HEK293 (cell line): ENCODE results near the gene PIK3R1.
A peak's percentile ranks its signal among the peaks of the same experiment; 100 is the strongest.

Source experiments
- ZBTB1 ChIP-seq: fragments of 450-650 bp; formaldehyde crosslinking; IDR thresholded peaks from 2 replicates; pipeline ENCODE4 v1.5.1; 2016; ENCODE audit warnings: missing biosample characterization, missing genetic modification characterization
- ZNF549 ChIP-seq: fragments of 450-650 bp; IDR thresholded peaks from 2 replicates; pipeline ENCODE4 v1.5.1; 2018; ENCODE audit warnings: missing biosample characterization, missing genetic modification characterization, mild to moderate bottlenecking, inconsistent platforms, moderate library complexity
- ZNF600 ChIP-seq: fragments of 450-650 bp; formaldehyde crosslinking; IDR thresholded peaks from 2 replicates; pipeline ENCODE4 v1.5.1; 2016; ENCODE audit warnings: missing biosample characterization, missing genetic modification characterization
- TF ChIP-seq, protein P1 (sequence below): fragments of 450-650 bp; formaldehyde crosslinking; IDR thresholded peaks from 2 replicates; pipeline ENCODE4 v1.5.1; 2016; ENCODE audit warnings: missing biosample characterization, missing genetic modification characterization

DNA sequence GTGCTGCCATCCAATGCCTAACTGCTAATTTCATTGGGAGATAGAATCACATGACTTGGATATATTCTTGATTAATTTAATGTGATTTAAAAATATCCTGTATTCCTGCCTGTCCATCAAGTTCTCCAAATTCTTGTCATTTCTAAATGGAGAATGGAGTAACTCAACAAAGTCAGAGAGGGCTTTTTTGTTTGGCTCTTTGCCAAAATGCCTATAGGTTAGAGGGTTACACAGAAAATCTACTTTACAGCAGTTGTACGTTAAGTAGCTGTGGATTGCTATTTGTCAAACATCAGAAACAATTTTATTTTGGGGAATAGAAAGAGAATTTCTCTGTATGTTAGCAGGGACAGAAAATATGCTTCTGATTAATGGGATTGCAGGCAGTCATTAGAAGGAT lies 5.9 kb downstream of the PIK3R1 start:
- TF ChIP-seq ZNF549 (tag by site-specific recombination) = 0 out of 2 replicates have a peak, but pooled peaks have one; percentile 25
- no peak for TF ChIP-seq ZBTB1 (tag by site-specific recombination)
- TF ChIP-seq, protein P1, sequence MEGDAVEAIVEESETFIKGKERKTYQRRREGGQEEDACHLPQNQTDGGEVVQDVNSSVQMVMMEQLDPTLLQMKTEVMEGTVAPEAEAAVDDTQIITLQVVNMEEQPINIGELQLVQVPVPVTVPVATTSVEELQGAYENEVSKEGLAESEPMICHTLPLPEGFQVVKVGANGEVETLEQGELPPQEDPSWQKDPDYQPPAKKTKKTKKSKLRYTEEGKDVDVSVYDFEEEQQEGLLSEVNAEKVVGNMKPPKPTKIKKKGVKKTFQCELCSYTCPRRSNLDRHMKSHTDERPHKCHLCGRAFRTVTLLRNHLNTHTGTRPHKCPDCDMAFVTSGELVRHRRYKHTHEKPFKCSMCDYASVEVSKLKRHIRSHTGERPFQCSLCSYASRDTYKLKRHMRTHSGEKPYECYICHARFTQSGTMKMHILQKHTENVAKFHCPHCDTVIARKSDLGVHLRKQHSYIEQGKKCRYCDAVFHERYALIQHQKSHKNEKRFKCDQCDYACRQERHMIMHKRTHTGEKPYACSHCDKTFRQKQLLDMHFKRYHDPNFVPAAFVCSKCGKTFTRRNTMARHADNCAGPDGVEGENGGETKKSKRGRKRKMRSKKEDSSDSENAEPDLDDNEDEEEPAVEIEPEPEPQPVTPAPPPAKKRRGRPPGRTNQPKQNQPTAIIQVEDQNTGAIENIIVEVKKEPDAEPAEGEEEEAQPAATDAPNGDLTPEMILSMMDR (tag by site-specific recombination) = no peak
- no peak for TF ChIP-seq ZNF600
